HG03565 (cell line): ENCODE results near the gene CYP26B1.
A peak's percentile ranks its signal among the peaks of the same experiment; 100 is the strongest.

ENCODE experiments used
- ATAC-seq: cut with Tn5 transposase; IDR thresholded peaks from one replicate; pipeline ENCODE4 v1.9.1; 2021; ENCODE audit warnings: mild to moderate bottlenecking, moderate library complexity; ENCODE audit not compliant: unreplicated experiment

CYP26B1 gene

GRCh38 chr2:72141881-72142451, 5.7 kb downstream of the CYP26B1 start:
- ATAC-seq, result no peak

GRCh38 chr2:72141032-72141645, 6.5 kb downstream of the CYP26B1 start:
- ATAC-seq, result no peak

- no peak for ATAC-seq
These were observed 7.1 kb downstream of the CYP26B1 start for GRCh38 chr2:72140621-72140960.

GRCh38 chr2:72139874-72140620, 7.6 kb downstream of the CYP26B1 start:
- ATAC-seq, result no peak

- no peak for ATAC-seq
These were observed 8.2 kb downstream of the CYP26B1 start for GRCh38 chr2:72139471-72139873.

- no peak for ATAC-seq
These were observed 8.7 kb downstream of the CYP26B1 start for GRCh38 chr2:72138921-72139381.

- ATAC-seq, result no peak
These were observed 9.4 kb downstream of the CYP26B1 start for GRCh38 chr2:72138011-72138881.

- peak; percentile 82 for ATAC-seq
These were observed 10.1 kb downstream of the CYP26B1 start for GRCh38 chr2:72137498-72138010.

GRCh38 chr2:72136933-72137497, 10.6 kb downstream of the CYP26B1 start:
- ATAC-seq, result peak; percentile 21

GRCh38 chr2:72136331-72136730, 11.3 kb downstream of the CYP26B1 start:
- no peak for ATAC-seq

- no peak for ATAC-seq
These were observed 11.7 kb downstream of the CYP26B1 start for GRCh38 chr2:72135921-72136320.

GRCh38 chr2:72134997-72135800, 12.5 kb downstream of the CYP26B1 start:
- ATAC-seq, result no peak

GRCh38 chr2:72134408-72134996, 13.2 kb downstream of the CYP26B1 start:
- ATAC-seq, result no peak

- no peak for ATAC-seq
These were observed 13.8 kb downstream of the CYP26B1 start for GRCh38 chr2:72133721-72134407.

- ATAC-seq, result no peak
These were observed 14.5 kb downstream of the CYP26B1 start for GRCh38 chr2:72132981-72133720.

- ATAC-seq, result no peak
These were observed 15.5 kb downstream of the CYP26B1 start for GRCh38 chr2:72131916-72132841.

- no peak for ATAC-seq
These were observed 16.2 kb downstream of the CYP26B1 start for GRCh38 chr2:72131371-72131891.
